IgD-negative memory B cell (primary cell): Measurements from ENCODE around the gene COL4A4. TPM values are rescaled to one million over a fixed set of nuclear protein-coding genes. Genes with fewer than 3 reads are reported as not detected.

Source experiments
- H3K27ac Mint-ChIP-seq, 3 donors: one replicate each; pipeline ENCODE4 v1.8.0; 2020 to 2022; ENCODE audit warnings: mild to moderate bottlenecking in 3 of 3, mixed read lengths in 3 of 3, moderate library complexity in 1 of 3
- H3K27me3 Mint-ChIP-seq: one replicate; pipeline ENCODE4 v1.8.0; 2021; ENCODE audit warnings: mixed read lengths
- H3K36me3 Mint-ChIP-seq: one replicate; pipeline ENCODE4 v1.8.0; 2020; ENCODE audit warnings: mild to moderate bottlenecking, mixed read lengths
- H3K4me1 Mint-ChIP-seq, 3 donors: one replicate each; pipeline ENCODE4 v1.8.0; 2020 to 2022; ENCODE audit warnings: mixed read lengths in 3 of 3, mild to moderate bottlenecking in 1 of 3
- H3K4me3 Mint-ChIP-seq, 4 donors: one replicate each; pipeline ENCODE4 v1.8.0; 2020 to 2022; ENCODE audit warnings: mild to moderate bottlenecking in 4 of 4, mixed read lengths in 4 of 4, moderate library complexity in 3 of 4
- H3K9me3 Mint-ChIP-seq, 3 donors: one replicate each; pipeline ENCODE4 v1.8.0; 2020 to 2021; ENCODE audit warnings: mixed read lengths in 3 of 3, mild to moderate bottlenecking in 1 of 3
- polyA plus RNA-seq: library from polyadenylated mRNA; unstranded; fragments of 300-500 nt; fragmentation: Illumina TruSeq; gene quantifications from one replicate; pipeline ENCODE4 v1.2.3, GENCODE V29; 2021

Gene COL4A4
- polyA plus RNA-seq, 1 donor from 2014 or later = 20.8 TPM

GRCh38 chr2:227007148-227007547, 156.9 kb downstream of the COL4A4 start:
- no peaks in the 10 kb centered on the region for H3K4me1 Mint-ChIP-seq
- H3K27me3 Mint-ChIP-seq = no peaks in the 10 kb centered on the region
- H3K4me3 Mint-ChIP-seq = no peak overlapping the region
- no peaks in the 10 kb centered on the region for H3K9me3 Mint-ChIP-seq
- peaks cover 2% of the 10 kb centered on the region for H3K36me3 Mint-ChIP-seq
- H3K27ac Mint-ChIP-seq = no peak overlapping the region

- Mint-ChIP-seq H3K9me3 (no peaks in the 10 kb centered on the region), H3K36me3 (peaks cover 5% of the 10 kb centered on the region), H3K4me3 (no peak overlapping the region), H3K4me1 (no peaks in the 10 kb centered on the region), H3K27ac (no peak overlapping the region), H3K27me3 (no peaks in the 10 kb centered on the region)
These were observed 157.7 kb downstream of the COL4A4 start for GRCh38 chr2:227006189-227006897.

GRCh38 chr2:227004482-227004881, 159.5 kb downstream of the COL4A4 start:
- no peaks in the 10 kb centered on the region for H3K27me3 Mint-ChIP-seq
- no peak overlapping the region for H3K4me3 Mint-ChIP-seq
- H3K9me3 Mint-ChIP-seq = no peaks in the 10 kb centered on the region
- H3K4me1 Mint-ChIP-seq = no peaks in the 10 kb centered on the region
- peaks cover 11% of the 10 kb centered on the region for H3K36me3 Mint-ChIP-seq
- peak overlapping the region in 1 of 3 donors; percentile 79 for H3K27ac Mint-ChIP-seq

- no peaks in the 10 kb centered on the region for H3K4me1 Mint-ChIP-seq
- no peak overlapping the region for H3K27ac Mint-ChIP-seq
- no peaks in the 10 kb centered on the region for H3K27me3 Mint-ChIP-seq
- no peaks in the 10 kb centered on the region for H3K9me3 Mint-ChIP-seq
- H3K36me3 Mint-ChIP-seq = peaks cover 16% of the 10 kb centered on the region
- no peak overlapping the region for H3K4me3 Mint-ChIP-seq
These were observed 163.9 kb downstream of the COL4A4 start for GRCh38 chr2:227000123-227000522.

GRCh38 chr2:226999661-227000060, 164.3 kb downstream of the COL4A4 start:
- Mint-ChIP-seq H3K4me1 (no peaks in the 10 kb centered on the region), H3K27me3 (no peaks in the 10 kb centered on the region), H3K27ac (peak overlapping the region in 1 of 3 donors; percentile 19), H3K4me3 (no peak overlapping the region), H3K9me3 (no peaks in the 10 kb centered on the region), H3K36me3 (peaks cover 17% of the 10 kb centered on the region)

GRCh38 chr2:226995625-226996041, 168.4 kb downstream of the COL4A4 start:
- Mint-ChIP-seq H3K9me3 (no peaks in the 10 kb centered on the region), H3K27me3 (no peaks in the 10 kb centered on the region), H3K36me3 (peaks cover 19% of the 10 kb centered on the region), H3K4me3 (no peak overlapping the region), H3K27ac (peak overlapping the region in 2 of 3 donors; percentile 25 to 33), H3K4me1 (no peaks in the 10 kb centered on the region)

- Mint-ChIP-seq H3K27me3 (no peaks in the 10 kb centered on the region), H3K9me3 (no peaks in the 10 kb centered on the region), H3K4me3 (no peak overlapping the region), H3K27ac (peak overlapping the region in 2 of 3 donors; percentile 6 to 33), H3K4me1 (no peaks in the 10 kb centered on the region), H3K36me3 (peaks cover 15% of the 10 kb centered on the region)
These were observed 169.2 kb downstream of the COL4A4 start for GRCh38 chr2:226994775-226995174.

- Mint-ChIP-seq H3K27ac (peak overlapping the region in 1 of 3 donors; percentile 47), H3K36me3 (peaks cover 8% of the 10 kb centered on the region)
These were observed 170.8 kb downstream of the COL4A4 start for GRCh38 chr2:226993171-226993570.

GRCh38 chr2:226991663-226992062, 172.3 kb downstream of the COL4A4 start:
- Mint-ChIP-seq H3K4me1 (no peaks in the 10 kb centered on the region), H3K27me3 (no peaks in the 10 kb centered on the region), H3K27ac (no peak overlapping the region), H3K4me3 (peak overlapping the region in 1 of 4 donors; percentile 9), H3K36me3 (peaks cover 8% of the 10 kb centered on the region), H3K9me3 (no peaks in the 10 kb centered on the region)

More at GRCh38 chr2:226993171-226993570, 170.8 kb downstream of the COL4A4 start:
- Mint-ChIP-seq H3K4me3 (no peak overlapping the region), H3K9me3 (no peaks in the 10 kb centered on the region), H3K4me1 (no peaks in the 10 kb centered on the region), H3K27me3 (no peaks in the 10 kb centered on the region)

GRCh38 chr2:226985583-226985946, 178.4 kb downstream of the COL4A4 start:
- Mint-ChIP-seq H3K4me1 (peaks cover 12 to 13% (median 13%) of the 10 kb centered on the region in 3 donors), H3K36me3 (peaks cover 2% of the 10 kb centered on the region), H3K27ac (peak overlapping the region in 2 of 3 donors; percentile 14 to 16)

GRCh38 chr2:226984750-226985582, 179.0 kb downstream of the COL4A4 start:
- H3K27me3 Mint-ChIP-seq = no peaks in the 10 kb centered on the region
- H3K27ac Mint-ChIP-seq = peak overlapping the region; percentile 14 to 26 (median 16)
- peak overlapping the region in 1 of 4 donors; percentile 7 for H3K4me3 Mint-ChIP-seq
- no peaks in the 10 kb centered on the region for H3K9me3 Mint-ChIP-seq
- peaks cover 12 to 13% (median 13%) of the 10 kb centered on the region in 3 donors for H3K4me1 Mint-ChIP-seq
- peaks cover 2% of the 10 kb centered on the region for H3K36me3 Mint-ChIP-seq

More at GRCh38 chr2:226985583-226985946, 178.4 kb downstream of the COL4A4 start:
- no peak overlapping the region for H3K4me3 Mint-ChIP-seq
- no peaks in the 10 kb centered on the region for H3K27me3 Mint-ChIP-seq
- no peaks in the 10 kb centered on the region for H3K9me3 Mint-ChIP-seq

- H3K4me3 Mint-ChIP-seq = peak overlapping the region in 1 of 4 donors; percentile 11
- H3K27ac Mint-ChIP-seq = peak overlapping the region in 2 of 3 donors; percentile 10 to 62
These were observed 179.9 kb downstream of the COL4A4 start for GRCh38 chr2:226983895-226984749.

GRCh38 chr2:226981791-226982326, 182.1 kb downstream of the COL4A4 start:
- H3K4me3 Mint-ChIP-seq = no peak overlapping the region
- peak overlapping the region in 2 of 3 donors; percentile 47 to 55 for H3K27ac Mint-ChIP-seq
- no peaks in the 10 kb centered on the region for H3K9me3 Mint-ChIP-seq
- H3K4me1 Mint-ChIP-seq = peaks cover 12 to 13% (median 13%) of the 10 kb centered on the region in 3 donors
- peaks cover 2% of the 10 kb centered on the region for H3K36me3 Mint-ChIP-seq
- H3K27me3 Mint-ChIP-seq = no peaks in the 10 kb centered on the region

More at GRCh38 chr2:226983895-226984749, 179.9 kb downstream of the COL4A4 start:
- H3K9me3 Mint-ChIP-seq = no peaks in the 10 kb centered on the region
- H3K4me1 Mint-ChIP-seq = peaks cover 12 to 13% (median 13%) of the 10 kb centered on the region in 3 donors
- no peaks in the 10 kb centered on the region for H3K27me3 Mint-ChIP-seq
- H3K36me3 Mint-ChIP-seq = peaks cover 2% of the 10 kb centered on the region

- Mint-ChIP-seq H3K36me3 (peaks cover 4% of the 10 kb centered on the region), H3K9me3 (no peaks in the 10 kb centered on the region), H3K27ac (no peak overlapping the region), H3K4me3 (no peak overlapping the region), H3K27me3 (no peaks in the 10 kb centered on the region), H3K4me1 (peaks cover 0 to 4% (median 0%) of the 10 kb centered on the region in 3 donors)
These were observed 185.0 kb downstream of the COL4A4 start for GRCh38 chr2:226979004-226979403.
